ENCODE measurements around the gene TSPAN3.

Gene TSPAN3

GRCh38 chr15:77053709-77054108 is 17.2 kb downstream of the TSPAN3 start:
- DNase-seq (ENCODE audit: low spot score) = no peak

DNA sequence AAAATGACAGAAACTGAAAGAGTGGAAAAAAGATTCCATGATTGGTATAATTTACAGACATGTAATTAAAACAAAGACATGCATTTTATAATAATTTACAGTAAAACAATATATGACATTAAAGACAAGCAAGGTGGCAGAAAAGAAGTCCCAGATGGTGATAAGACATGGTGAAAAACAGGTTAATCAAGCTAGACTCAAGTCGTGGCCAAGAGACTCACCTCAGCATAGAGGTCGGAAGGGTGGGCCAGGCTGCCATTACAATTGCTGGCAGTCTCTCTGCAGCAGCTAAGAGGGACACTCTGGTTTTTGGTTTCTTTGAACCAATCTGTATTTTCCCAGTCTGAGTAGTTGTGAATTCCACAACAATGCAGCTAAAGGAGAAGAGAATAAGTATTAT is 18.4 kb downstream of the TSPAN3 start:
- DNase-seq (ENCODE audit: low spot score) = no peak

DNA sequence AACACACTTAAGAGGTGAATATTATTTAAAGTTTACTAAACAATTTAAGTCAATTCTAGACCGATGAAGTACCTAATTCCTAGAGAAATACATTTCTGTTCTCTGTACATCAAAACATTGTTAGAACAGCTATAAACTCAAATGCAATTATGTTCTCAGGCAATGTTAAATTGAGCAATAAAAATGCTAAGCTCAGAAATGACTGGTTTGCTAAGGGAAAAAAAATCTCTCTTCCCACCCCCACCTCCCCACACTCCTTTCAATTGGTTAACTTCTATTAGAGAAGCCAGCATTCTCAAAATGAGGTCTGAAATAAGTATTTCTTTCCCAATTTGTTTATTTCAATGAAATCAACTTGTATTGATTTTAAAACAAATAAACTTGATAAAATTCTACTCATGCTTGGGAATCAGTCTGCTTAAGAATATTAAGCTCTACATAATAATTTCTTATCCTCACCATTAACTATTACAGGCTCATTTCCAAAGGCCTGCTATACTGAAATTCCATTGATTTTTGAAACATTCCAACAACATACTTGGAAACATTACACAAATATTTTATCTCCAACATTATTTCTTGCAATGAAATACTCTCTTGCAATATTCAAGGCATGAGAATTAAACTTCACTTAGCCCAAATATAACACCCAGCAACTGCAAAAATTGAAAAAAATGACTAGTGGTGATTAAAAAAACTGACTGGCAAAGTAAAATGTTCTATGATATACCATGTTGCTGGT is 22.6 kb downstream of the TSPAN3 start:
- no peak for DNase-seq (ENCODE audit: low spot score)

DNA sequence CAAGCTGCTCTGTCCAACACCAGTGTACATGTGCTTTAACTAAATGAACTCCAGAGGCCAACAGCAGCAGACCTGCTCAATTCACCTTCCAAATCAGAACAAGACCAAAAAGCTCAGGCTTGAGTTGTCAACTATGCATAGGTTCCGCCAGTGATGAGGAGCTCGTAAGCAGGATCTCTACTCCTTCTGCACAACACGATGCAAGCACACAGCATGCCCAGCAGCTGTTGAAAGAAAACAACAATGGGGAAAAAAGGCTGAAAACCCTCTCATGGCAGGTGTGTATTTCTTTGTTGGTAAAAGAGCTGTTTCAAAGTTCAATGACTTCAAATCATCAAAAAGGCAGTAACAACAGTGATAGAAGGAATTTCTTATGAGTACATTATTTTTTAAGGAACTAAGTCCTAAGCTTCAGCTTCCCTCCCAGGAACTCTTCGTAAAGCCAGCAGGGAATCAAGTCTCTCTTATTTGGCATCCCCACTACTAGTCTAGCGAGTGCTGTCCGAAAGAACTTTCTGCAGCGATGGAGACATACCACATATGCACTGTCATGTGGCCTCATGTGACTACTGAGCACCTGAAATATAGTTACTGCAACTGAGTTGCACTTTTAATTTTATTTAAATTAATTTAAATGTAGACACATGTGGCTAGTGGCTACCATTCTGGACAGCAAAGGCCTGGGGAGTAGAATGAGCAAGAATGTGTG is 24.1 kb downstream of the TSPAN3 start:
- no peak for DNase-seq (ENCODE audit: low spot score)

DNA sequence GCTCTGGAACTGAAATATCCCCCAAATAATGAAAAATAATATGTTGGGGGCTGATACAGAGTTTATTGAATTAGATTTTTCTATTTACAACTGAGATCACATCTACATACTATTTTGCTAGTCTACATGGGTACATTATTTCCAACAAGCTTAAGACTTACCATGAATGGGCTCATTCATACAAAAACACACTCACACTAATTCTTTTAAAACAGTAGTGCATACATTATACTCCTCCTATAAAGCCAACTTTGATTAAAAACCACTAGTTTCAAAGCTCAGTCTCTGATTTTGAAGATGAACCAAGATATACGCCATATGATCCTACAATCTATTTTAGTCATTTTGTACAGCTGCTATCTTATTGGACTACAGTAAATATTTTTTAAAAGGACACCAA is 24.9 kb downstream of the TSPAN3 start:
- DNase-seq (ENCODE audit: low spot score) = no peak

- no peak for DNase-seq (ENCODE audit: low spot score)
These were observed 26.5 kb downstream of the TSPAN3 start for GRCh38 chr15:77044228-77045042.

DNA sequence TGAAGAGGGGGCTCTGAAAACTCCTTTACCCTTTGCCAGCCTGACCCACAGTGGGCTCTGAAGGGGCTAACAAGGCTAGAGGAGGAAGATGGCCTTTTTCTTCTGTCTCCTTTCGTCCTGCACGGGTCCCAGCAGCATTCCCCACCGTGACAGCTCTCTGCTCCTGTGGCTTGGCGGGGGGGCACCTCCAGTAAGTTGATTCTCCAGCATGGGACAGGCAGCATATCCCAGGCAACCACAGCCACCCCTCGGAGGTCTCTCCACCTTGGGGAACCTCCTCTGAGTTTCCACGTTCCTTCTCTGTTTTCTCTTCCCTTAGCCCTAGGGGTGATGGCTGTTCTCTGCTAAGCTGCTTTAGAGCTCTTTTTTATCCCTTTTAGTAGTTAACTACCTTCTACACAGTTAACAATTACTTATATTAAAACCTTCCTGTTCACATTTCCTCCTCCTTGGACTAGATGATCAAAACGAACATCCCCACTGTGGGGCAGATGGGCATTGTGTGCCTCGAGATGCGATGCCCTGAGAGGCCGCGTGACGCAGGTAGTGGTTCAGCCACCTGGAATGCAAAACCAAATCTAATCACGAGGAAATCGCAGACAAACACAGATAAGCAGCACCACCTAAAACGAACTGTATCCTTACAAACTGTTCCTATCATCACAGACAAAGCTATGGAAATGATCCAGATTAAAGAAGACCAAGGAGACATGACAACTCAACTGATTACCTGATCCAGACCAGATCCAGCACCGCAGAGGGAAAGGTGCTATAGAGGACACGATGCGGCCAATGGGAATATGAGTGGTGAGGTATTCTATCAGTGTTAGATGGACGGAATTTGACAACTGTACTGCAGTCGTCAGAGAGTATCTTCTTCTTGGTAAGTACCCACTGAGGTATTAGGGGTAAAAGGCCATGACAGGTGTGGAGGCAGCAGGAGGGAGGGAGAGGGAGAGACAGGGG is 27.7 kb downstream of the TSPAN3 start:
- DNase-seq (ENCODE audit: low spot score) = no peak

- DNase-seq (ENCODE audit: low spot score) = no peak
These were observed 28.5 kb downstream of the TSPAN3 start for GRCh38 chr15:77042245-77042919.

- DNase-seq (ENCODE audit: low spot score) = no peak
These were observed 30.2 kb downstream of the TSPAN3 start for GRCh38 chr15:77040673-77041072.

- DNase-seq (ENCODE audit: low spot score) = no peak
These were observed 31.1 kb downstream of the TSPAN3 start for GRCh38 chr15:77039848-77040247.

DNA sequence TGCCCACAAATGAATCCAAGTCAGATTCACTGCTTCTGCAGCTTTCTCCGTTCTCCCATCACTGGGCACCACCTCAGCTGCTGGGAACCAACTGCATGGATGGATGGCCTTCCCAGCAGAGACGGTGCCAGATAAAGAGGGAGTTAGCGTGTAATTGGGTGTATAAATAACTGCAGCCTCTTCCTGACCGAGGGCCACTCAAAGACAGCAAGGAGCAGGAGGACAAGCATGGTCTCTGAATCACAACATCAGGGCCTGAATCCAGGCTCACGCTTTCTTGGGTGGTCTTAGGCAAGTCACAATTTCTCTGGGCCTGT is 31.7 kb downstream of the TSPAN3 start:
- DNase-seq (ENCODE audit: low spot score) = no peak

DNA sequence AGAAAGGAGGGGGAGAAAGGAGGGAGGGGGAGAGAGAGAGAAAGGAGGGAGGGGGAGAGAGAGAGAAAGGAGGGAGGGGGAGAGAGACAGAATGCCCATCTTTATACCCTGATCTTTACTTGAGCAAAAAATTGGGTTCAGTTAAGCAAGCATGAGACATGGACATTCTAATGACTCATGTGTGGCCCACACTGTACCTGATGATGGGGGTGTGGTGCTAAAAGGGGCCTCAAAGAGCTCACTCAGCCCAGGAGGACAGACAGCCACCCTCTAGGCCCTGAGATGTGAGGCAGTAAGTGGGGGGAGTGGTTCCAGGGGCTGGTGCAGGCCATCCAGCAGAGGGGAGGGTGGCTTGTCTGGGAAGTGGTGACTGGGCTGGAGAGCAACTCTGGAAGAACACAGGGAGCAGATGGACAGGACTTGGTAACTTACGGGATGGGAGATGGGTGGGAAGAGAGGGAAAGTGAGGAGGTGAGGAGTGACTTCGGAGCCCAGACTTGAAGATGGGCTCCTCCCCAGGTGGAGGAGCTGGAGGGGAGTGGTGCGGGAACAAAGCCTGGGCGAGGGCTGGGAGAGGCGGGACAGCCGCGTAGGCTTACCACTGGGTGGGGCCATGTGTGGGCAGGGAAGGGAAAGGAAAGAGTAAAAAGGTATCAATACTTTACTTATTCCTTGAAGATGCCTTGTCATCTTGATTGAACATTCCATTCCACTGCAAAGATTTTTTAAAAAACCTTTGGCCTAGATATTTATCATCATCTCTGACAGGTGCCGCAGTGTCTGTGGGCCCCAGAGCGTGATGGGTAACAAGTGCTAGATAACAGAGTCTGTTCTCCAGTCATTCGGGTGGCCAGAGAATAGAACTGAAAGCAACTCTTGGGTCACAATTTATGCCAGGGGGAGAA is 32.3 kb downstream of the TSPAN3 start:
- DNase-seq (ENCODE audit: low spot score) = no peak

- DNase-seq (ENCODE audit: low spot score) = no peak
These were observed 33.3 kb downstream of the TSPAN3 start for GRCh38 chr15:77037388-77038209.

GRCh38 chr15:77036537-77037387 is 34.1 kb downstream of the TSPAN3 start:
- DNase-seq (ENCODE audit: low spot score) = no peak

- DNase-seq (ENCODE audit: low spot score) = no peak
These were observed 34.9 kb downstream of the TSPAN3 start for GRCh38 chr15:77035999-77036471.

DNA sequence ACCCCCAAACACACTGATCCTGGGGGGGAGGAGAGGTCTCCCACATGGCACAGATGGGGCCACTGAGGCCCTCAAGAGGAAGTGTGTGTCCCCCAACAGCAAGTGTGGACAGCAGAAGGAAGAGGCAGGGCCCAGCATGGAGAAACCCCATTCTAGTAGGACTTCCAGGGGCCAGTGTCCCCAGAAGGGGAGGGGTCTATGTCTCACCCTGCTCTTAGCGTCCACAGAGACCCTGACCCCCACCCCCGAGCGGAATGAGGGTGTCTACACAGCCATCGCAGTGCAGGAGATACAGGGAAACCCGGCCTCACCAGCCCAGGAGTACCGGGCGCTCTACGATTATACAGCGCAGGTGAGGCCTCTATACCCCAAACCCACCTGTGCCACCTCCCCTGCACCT is 35.3 kb downstream of the TSPAN3 start:
- no peak for DNase-seq (ENCODE audit: low spot score)

- DNase-seq (ENCODE audit: low spot score) = no peak
These were observed 36.0 kb downstream of the TSPAN3 start for GRCh38 chr15:77034695-77035489.
